GM04503 (cell line): ENCODE results near the gene CACNA1G.

Experiments used
- DNase-seq: peaks from one replicate; pipeline ENCODE4 v3.0.0-alpha.2; 2012; ENCODE audit warnings: low read depth

CACNA1G gene

GRCh38 chr17:50533720-50534148, 26.8 kb upstream of the CACNA1G start:
- DNase-seq = no peak

GRCh38 chr17:50534222-50534978, 26.1 kb upstream of the CACNA1G start:
- no peak for DNase-seq

- DNase-seq = no peak
Observed at GRCh38 chr17:50534979-50535326, 25.6 kb upstream of the CACNA1G start.

- no peak for DNase-seq
Observed at GRCh38 chr17:50535407-50535806, 25.1 kb upstream of the CACNA1G start.

- DNase-seq = no peak
Observed at GRCh38 chr17:50536683-50537646, 23.6 kb upstream of the CACNA1G start.

GRCh38 chr17:50537721-50538548, 22.6 kb upstream of the CACNA1G start:
- no peak for DNase-seq

GRCh38 chr17:50538549-50539410, 21.7 kb upstream of the CACNA1G start:
- DNase-seq = no peak

GRCh38 chr17:50539762-50540559, 20.6 kb upstream of the CACNA1G start:
- DNase-seq = no peak

- no peak for DNase-seq
Observed at GRCh38 chr17:50540560-50541401, 19.7 kb upstream of the CACNA1G start.

- DNase-seq = no peak
Observed at GRCh38 chr17:50541402-50541715, 19.2 kb upstream of the CACNA1G start.

- no peak for DNase-seq
Observed at GRCh38 chr17:50541716-50542688, 18.5 kb upstream of the CACNA1G start.

GRCh38 chr17:50542795-50543774, 17.4 kb upstream of the CACNA1G start:
- no peak for DNase-seq

GRCh38 chr17:50544516-50544915, 16.0 kb upstream of the CACNA1G start:
- no peak for DNase-seq

- DNase-seq = no peak
Observed at GRCh38 chr17:50545311-50545710, 15.2 kb upstream of the CACNA1G start.

GRCh38 chr17:50546701-50547034, 13.8 kb upstream of the CACNA1G start:
- DNase-seq = no peak

- no peak for DNase-seq
Observed at GRCh38 chr17:50547035-50547735, 13.3 kb upstream of the CACNA1G start, which contains the start of gene SPATA20. Gene SPATA20, plus strand, starts transcription at chr17:50547174. Its CDS starts 35 bp downstream, at chr17:50547209.

GRCh38 chr17:50547736-50548083, 12.8 kb upstream of the CACNA1G start:
- DNase-seq = no peak
